K562 (cell line): ENCODE measurements around the gene C21orf58. TPM values are rescaled to one million over a fixed set of nuclear protein-coding genes. Genes with fewer than 3 reads are reported as not detected.

Experiments
- AFF1 ChIP-seq, 2 experiments: fragments of 450-650 bp; IDR thresholded peaks; 2 replicates each; pipeline ENCODE4 v1.6.1; 2018; ENCODE audit warnings: mild to moderate bottlenecking in 2 of 2, low read depth in 1 of 2; ENCODE audit not compliant: partially characterized antibody in 2 of 2
- ASH1L ChIP-seq: fragments of 450-650 bp; IDR thresholded peaks from 2 replicates; pipeline ENCODE4 v1.6.1; 2018; ENCODE audit warnings: borderline replicate concordance, mild to moderate bottlenecking, low read depth; ENCODE audit not compliant: partially characterized antibody
- ELF4 ChIP-seq: fragments of 450-650 bp; formaldehyde crosslinking; IDR thresholded peaks from 2 replicates; pipeline ENCODE4 v1.4.0; 2022; ENCODE audit warnings: missing genetic modification characterization
- GATAD2B ChIP-seq: fragments of 450-650 bp; IDR thresholded peaks from 2 replicates; pipeline ENCODE4 v1.6.1; 2017; ENCODE audit warnings: mild to moderate bottlenecking, borderline replicate concordance
- GTF2A2 ChIP-seq: IDR thresholded peaks from 2 replicates; pipeline ENCODE4 v1.6.1; 2016; ENCODE audit warnings: mild to moderate bottlenecking, missing genetic modification characterization, missing compliant biosample characterization
- GTF2B ChIP-seq: IDR thresholded peaks from 2 replicates; pipeline ENCODE4 v1.6.1; 2011; ENCODE audit not compliant: insufficient read length; ENCODE audit errors: extremely low read depth
- HMG20B ChIP-seq: fragments of 250-450 bp; sonication (Bioruptor Pico); IDR thresholded peaks from 2 replicates; pipeline ENCODE4 v1.5.0; 2021; ENCODE audit warnings: mild to moderate bottlenecking
- HNRNPLL ChIP-seq: fragments of 200-400 bp; formaldehyde crosslinking; IDR thresholded peaks from 2 replicates; pipeline ENCODE4 v1.6.1; 2017; ENCODE audit warnings: low read length, low read depth, mild to moderate bottlenecking; ENCODE audit not compliant: poor library complexity, severe bottlenecking
- HOXB6 ChIP-seq: fragments of 250-450 bp; sonication (Bioruptor Pico); IDR thresholded peaks from 2 replicates; pipeline ENCODE4 v1.5.1; 2022; ENCODE audit warnings: mild to moderate bottlenecking, borderline replicate concordance
- KAT7 ChIP-seq: sonication (generic); formaldehyde crosslinking; IDR thresholded peaks from 2 replicates; pipeline ENCODE4 v1.8.0; 2022; ENCODE audit warnings: missing genetic modification reagents, mild to moderate bottlenecking, borderline replicate concordance
- MCM7 ChIP-seq, 2 experiments: fragments of 450-650 bp; IDR thresholded peaks; 2 replicates each; pipeline ENCODE4 v1.6.1; 2016 to 2018
- MLX ChIP-seq, 2 experiments: fragments of 450-650 bp in 1 of 2; sonication (generic) in 1 of 2; formaldehyde crosslinking; conservative IDR thresholded peaks; 2 replicates each; pipeline versions ENCODE4 v1.4.0 to v1.8.1; 2020 to 2022; ENCODE audit warnings: mild to moderate bottlenecking in 1 of 2, missing genetic modification reagents in 1 of 2
- NFIC ChIP-seq: fragments of 450-650 bp; IDR thresholded peaks from 2 replicates; pipeline ENCODE4 v1.6.1; 2017; ENCODE audit warnings: mild to moderate bottlenecking, inconsistent platforms
- PRMT5 ChIP-seq: sonication (generic); formaldehyde crosslinking; IDR thresholded peaks from 2 replicates; pipeline ENCODE4 v1.5.0; 2020; ENCODE audit warnings: missing genetic modification reagents
- WHSC1 ChIP-seq: IDR thresholded peaks from one replicate; pipeline ENCODE4 v1.6.1; 2012; ENCODE audit warnings: low read length, control low read depth, inconsistent platforms
- ZBED1 ChIP-seq: IDR thresholded peaks from 2 replicates; pipeline ENCODE4 v1.6.1; 2014
- ZNF224 ChIP-seq: sonication (generic); formaldehyde crosslinking; IDR thresholded peaks from 2 replicates; pipeline ENCODE4 v1.8.0; 2022; ENCODE audit warnings: mild to moderate bottlenecking, missing genetic modification reagents
- ZNF354B ChIP-seq: fragments of 250-450 bp; sonication (Bioruptor Pico); IDR thresholded peaks from 2 replicates; pipeline ENCODE4 v1.4.0; 2020
- ZNF592 ChIP-seq: fragments of 450-650 bp; IDR thresholded peaks from 2 replicates; pipeline ENCODE4 v1.6.1; 2017; ENCODE audit warnings: antibody characterized with exemption, mild to moderate bottlenecking
- polyA plus RNA-seq, 8 experiments: library from polyadenylated mRNA; depleted of rRNA in 4 of 8; stranded (reverse) in 5 of 8; unstranded in 3 of 8; fragments of >200 nt; fragmentation: Nextera tagmentation in 2 of 8; fragmentation: Illumina TruSeq in 1 of 8; extraction: Ambion mirVana in 2 of 8; extraction: Trizol in 1 of 8; gene quantifications; 2 replicates each; pipeline versions ENCODE4 v1.2.1 to v1.2.3, GENCODE V29; 2011 to 2014; ENCODE audit warnings: inconsistent platforms in 1 of 8, missing spikeins in 1 of 8
- total RNA-seq, 7 experiments: library from RNA; depleted of rRNA in 6 of 7; stranded (reverse); fragments of >200 nt in 6 of 7; fragmentation: Illumina TruSeq in 2 of 7; extraction: Trizol in 2 of 7; gene quantifications; 2 replicates each; pipeline versions ENCODE4 v1.2.1 to v1.2.3, GENCODE V29; 2011 to 2021; ENCODE audit warnings: low replicate concordance in 1 of 7

Gene C21orf58
- total and polyA plus RNA-seq, 9 of the 15 experiments (the other 6 are each of a cell fraction or from before 2014, with no cell fraction given): 1.2 to 30.5 (median 12.4) TPM

GRCh38 chr21:46323227-46323709 is 402 bp downstream of the C21orf58 start (continued):
- TF ChIP-seq GTF2B (no peak), ZNF224 (CRISPR knock-in tag) (peak; percentile 98), GATAD2B (no peak), ZNF354B (CRISPR knock-in tag) (no peak), ZBED1 (no peak), HNRNPLL (no peak), PRMT5 (CRISPR knock-in tag) (no peak; the same call in 1 of the 2 replicates), GTF2A2 (tag) (no peak), ZNF592 (no peak), ELF4 (CRISPR knock-in tag) (0 out of 2 replicates have a peak, but pooled peaks have one; percentile 5), KAT7 (CRISPR knock-in tag) (peak; percentile 46; the same call in 1 of the 2 replicates), WHSC1 (no peak), HOXB6 (CRISPR knock-in tag) (no peak), MLX (CRISPR knock-in tag; conservative IDR thresholded peaks at IDR 0.05) (peak in 1 of 2 experiments; percentile 64; a peak in 1 of 4 replicates), MCM7 (IDR thresholded peaks at IDR 0.05) (no peak), ASH1L (no peak), AFF1 (IDR thresholded peaks at IDR 0.05; ENCODE audit: low read depth in 1 of 2, partially characterized antibody in 2 of 2) (peak in 1 of 2 experiments; percentile 24), NFIC (0 out of 2 replicates have a peak, but pooled peaks have one; percentile 22), HMG20B (CRISPR knock-in tag) (no peak)
